HG03280 (cell line): ENCODE measurements around the gene DMKN.
"Not testable (repeated sequence)": the region's sequence is repeated elsewhere in the genome, so short reads cannot be mapped to it uniquely, and the experiment has no call there.

ENCODE experiments used
- ATAC-seq: cut with Tn5 transposase; IDR thresholded peaks from one replicate; pipeline ENCODE4 v1.9.1; 2021; ENCODE audit warnings: mild to moderate bottlenecking, moderate library complexity; ENCODE audit not compliant: unreplicated experiment

The DMKN gene

GRCh38 chr19:35468637-35469036 lies 44.8 kb downstream of the DMKN start:
- ATAC-seq = no peak

- ATAC-seq = no peak
Observed at GRCh38 chr19:35466259-35466658, 47.2 kb downstream of the DMKN start.

- ATAC-seq = not testable (repeated sequence)
Observed at GRCh38 chr19:35462956-35463355, 50.5 kb downstream of the DMKN start.

DNA sequence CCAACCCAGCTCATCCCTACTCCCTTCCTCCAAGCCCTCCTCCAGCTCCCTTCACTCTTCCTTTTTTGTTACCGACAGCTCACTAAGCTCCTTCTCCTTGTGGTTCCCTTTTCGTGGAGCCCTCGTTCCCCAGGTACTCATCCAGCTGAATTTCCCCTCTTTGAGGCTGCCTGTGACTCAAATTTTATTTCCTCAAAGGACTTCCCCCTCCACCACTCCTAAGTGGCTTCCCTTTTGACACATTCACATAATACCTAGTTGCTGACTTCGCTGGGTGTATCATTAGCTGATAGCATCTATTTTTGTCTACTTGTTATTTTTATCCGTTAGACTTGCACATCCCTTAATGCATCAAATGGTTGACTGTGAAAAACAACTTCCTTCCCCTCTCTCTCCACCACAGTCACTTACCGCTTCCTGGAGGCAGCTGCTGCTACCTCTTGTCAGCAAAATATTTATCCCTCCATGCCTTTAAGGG lies 50.9 kb downstream of the DMKN start:
- no peak for ATAC-seq

GRCh38 chr19:35461788-35462187 lies 51.7 kb downstream of the DMKN start:
- not testable (repeated sequence) for ATAC-seq

DNA sequence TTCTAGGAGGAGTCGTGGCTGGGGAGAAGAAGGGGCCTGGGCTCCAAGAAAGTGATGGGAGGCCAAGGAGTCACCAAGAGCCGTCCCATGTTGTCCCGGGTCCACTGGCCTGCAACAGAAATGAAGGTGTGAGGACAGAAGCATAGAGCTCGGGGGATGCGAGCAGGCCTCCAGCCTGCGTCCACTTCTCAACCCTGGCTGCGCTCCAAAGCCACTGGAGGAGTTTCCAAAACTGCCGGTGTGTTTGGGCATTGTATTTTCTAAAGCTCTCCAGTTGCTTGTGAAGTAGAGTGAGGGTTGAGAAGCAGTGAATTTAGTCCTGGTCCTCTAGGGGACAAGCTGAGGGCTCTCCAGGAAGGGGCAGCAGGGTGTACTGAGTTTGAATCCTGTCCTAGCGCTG lies 52.4 kb downstream of the DMKN start:
- ATAC-seq = no peak

- ATAC-seq = no peak
Observed at GRCh38 chr19:35460608-35461007, 52.8 kb downstream of the DMKN start.

GRCh38 chr19:35459414-35460082 lies 53.9 kb downstream of the DMKN start:
- ATAC-seq = no peak

GRCh38 chr19:35458731-35459391 lies 54.6 kb downstream of the DMKN start:
- no peak for ATAC-seq

DNA sequence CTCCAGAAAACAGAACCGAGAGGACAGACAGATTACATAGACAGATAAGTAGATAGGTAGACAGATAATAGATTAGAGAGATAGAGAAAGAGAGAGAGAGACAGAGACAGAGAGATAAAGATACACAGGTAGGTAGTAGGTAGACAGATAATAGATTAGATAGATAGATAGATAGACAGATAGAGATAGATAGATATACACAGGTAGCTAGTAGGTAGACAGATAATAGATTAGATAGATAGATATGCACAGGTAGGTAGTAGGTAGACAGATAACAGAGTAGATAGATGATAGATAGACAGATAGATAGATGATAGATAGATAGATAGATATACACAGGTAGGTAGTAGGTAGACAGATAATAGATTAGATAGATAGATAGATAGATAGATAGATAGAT lies 55.3 kb downstream of the DMKN start:
- no peak for ATAC-seq

DNA sequence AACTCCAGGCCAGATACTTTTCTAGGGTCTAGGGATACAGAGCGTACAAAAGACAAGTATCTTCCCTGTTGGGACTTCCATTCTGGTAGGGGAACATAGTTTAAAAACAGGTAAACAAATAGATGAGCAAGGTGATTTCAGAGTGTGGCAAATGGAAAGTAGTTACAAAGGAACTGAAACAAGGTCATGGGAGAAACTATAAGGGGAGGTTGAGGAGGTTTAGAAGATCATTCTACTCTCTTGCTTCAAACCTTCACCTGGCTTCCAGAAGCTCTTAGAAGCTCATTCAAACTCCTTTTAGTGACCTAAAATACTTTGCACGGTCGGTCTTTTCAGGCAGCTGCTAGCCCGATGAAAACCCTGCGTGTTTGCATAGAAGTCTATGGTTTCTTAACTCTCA lies 56.3 kb downstream of the DMKN start:
- ATAC-seq = no peak

DNA sequence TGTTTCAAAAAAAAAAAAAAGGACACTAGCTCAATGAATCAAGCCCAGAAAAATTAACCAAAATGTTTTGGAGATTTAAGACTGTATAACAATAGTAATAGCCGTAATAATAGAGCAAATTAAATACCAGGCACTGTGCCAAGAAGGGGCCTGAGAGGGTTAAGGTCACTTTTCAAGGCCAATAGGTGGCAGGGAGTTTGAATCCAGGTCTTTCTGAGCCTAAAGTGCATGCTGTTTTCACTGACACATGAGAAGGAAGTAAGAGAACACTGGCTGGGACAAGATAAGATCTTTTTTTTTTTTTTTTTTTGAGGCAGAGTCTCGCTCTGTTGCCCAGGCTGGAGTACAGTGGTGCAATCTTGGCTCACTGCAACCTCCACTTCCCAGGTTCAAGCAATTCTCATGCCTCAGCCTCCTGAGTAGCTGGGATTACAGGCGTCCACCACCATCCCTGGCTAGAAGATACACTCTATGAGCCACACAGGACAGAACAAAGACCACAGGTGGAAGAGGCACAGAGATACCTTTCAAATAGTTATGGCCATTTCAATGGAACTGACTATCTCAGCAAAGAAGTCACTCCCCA lies 57.7 kb downstream of the DMKN start:
- ATAC-seq = no peak

DNA sequence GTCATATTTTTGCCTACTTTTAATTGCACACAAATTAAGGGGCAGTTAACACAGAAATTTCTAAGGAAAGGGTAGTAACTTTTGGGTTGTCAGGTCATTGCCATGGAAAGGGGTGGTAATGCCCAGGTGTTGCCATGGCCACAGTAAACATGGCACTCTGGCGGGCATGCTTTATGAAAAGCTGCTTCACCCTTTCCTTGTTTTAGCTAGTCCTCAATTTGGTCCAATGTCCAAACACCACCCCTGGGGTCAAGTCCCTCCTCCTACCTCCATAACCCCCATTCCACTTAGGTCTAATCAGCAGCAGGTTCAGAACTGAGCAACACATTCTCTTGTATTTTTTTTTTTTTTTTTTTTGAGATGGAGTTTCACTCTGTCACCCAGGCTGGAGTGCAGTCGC lies 58.8 kb downstream of the DMKN start:
- no peak for ATAC-seq

DNA sequence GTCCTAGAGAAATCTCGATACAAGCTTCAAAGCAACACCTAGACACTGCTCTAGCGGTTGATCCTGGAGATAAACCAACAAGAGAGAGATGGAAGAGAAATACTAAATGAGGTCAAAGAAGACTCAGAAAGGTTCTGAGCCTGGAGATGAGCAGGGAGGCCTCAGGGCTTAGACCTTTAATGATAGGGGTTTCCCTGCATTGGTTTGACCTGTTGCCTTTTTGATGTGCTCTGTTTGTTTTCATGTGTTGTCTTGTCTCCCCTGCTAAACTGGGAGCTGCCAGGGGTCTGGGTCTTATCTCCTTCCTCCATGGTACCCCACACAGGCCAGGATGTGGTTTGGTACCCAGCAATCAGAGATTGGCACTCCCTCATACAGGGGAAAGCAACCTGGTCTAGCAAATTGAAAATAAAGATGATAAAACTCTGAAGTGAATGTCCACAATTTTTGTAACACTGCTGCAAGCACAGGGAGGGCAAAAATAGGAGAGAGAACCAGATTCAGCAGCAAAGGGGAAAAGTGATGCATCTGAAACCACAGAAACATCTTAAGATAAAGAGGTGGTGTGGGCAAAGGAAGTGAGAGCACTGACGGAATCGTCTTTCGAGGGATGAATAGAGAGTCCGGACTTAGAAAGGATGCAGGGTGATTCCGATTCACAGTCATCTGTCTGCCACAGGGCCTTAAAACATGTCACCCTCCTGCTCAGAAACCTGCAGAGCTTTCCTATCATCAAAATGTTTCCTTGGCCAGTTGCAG lies 61.9 kb downstream of the DMKN start:
- ATAC-seq = no peak

DNA sequence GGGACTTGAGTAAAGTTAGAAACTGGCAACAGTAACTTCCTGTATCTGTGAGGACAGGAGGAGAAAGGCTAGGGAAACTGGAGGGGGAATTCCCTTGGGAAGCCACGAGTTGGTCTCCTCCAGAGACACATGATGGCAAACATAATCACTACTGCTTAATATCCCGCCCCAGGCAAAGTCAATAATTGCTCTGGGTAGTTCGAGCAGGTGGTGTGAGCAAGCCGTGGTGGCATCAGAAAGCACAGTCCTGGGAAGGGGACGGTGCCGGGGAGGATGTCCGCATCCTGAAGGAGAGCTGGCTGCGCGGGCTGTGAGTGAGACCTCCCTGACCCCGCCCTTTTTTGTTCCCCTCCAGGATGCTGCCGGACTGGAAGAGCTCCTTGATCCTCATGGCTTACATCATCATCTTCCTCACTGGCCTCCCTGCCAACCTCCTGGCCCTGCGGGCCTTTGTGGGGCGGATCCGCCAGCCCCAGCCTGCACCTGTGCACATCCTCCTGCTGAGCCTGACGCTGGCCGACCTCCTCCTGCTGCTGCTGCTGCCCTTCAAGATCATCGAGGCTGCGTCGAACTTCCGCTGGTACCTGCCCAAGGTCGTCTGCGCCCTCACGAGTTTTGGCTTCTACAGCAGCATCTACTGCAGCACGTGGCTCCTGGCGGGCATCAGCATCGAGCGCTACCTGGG lies 63.9 kb downstream of the DMKN start:
- no peak for ATAC-seq

- ATAC-seq = no peak
Observed at GRCh38 chr19:35447606-35448469, 65.6 kb downstream of the DMKN start, which contains the start of gene FFAR2. Gene FFAR2, plus strand, starts transcription at chr19:35448257. Its CDS starts 1,458 bp downstream, at chr19:35449715.
